AG20443 (cell line): ENCODE measurements around the gene ZBTB8OS.
"Not testable (repeated sequence)": the region's sequence is repeated elsewhere in the genome, so short reads cannot be mapped to it uniquely, and the experiment has no call there.

Experiments
- DNase-seq: peaks from one replicate; pipeline ENCODE4 v3.0.0; 2012; ENCODE audit warnings: low spot score, mixed read lengths

Gene ZBTB8OS

GRCh38 chr1:32650248-32650751, at the start of gene ZBTB8OS:
TSS of gene ZBTB8OS (minus strand) at chr1:32650550. CDS start at chr1:32650529, 21 bp downstream.
- DNase-seq: peak; percentile 93

GRCh38 chr1:32696996-32697395, 46.6 kb upstream of the ZBTB8OS start:
- DNase-seq: not testable (repeated sequence)

GRCh38 chr1:32696041-32696440, 45.7 kb upstream of the ZBTB8OS start:
- DNase-seq: no peak

- DNase-seq: peak; percentile 77
Observed at GRCh38 chr1:32695098-32695904, 45.0 kb upstream of the ZBTB8OS start.

GRCh38 chr1:32693455-32694174, 43.3 kb upstream of the ZBTB8OS start:
- DNase-seq: no peak

- no peak for DNase-seq
Observed at GRCh38 chr1:32686387-32686786, 36.0 kb upstream of the ZBTB8OS start.

GRCh38 chr1:32685498-32685897, 35.1 kb upstream of the ZBTB8OS start:
- DNase-seq: no peak

GRCh38 chr1:32684167-32684811, 33.9 kb upstream of the ZBTB8OS start:
- peak; percentile 34 for DNase-seq

GRCh38 chr1:32683397-32683796, 33.0 kb upstream of the ZBTB8OS start:
- DNase-seq: no peak

GRCh38 chr1:32681999-32682398, 31.6 kb upstream of the ZBTB8OS start:
- DNase-seq: no peak

- DNase-seq: no peak
Observed at GRCh38 chr1:32681509-32681908, 31.2 kb upstream of the ZBTB8OS start.

- DNase-seq: no peak
Observed at GRCh38 chr1:32680642-32681041, 30.3 kb upstream of the ZBTB8OS start.

GRCh38 chr1:32679993-32680392, 29.6 kb upstream of the ZBTB8OS start:
- not testable (repeated sequence) for DNase-seq

- no peak for DNase-seq
Observed at GRCh38 chr1:32676945-32677344, 26.6 kb upstream of the ZBTB8OS start.

GRCh38 chr1:32668716-32669115, 18.4 kb upstream of the ZBTB8OS start:
- DNase-seq: not testable (repeated sequence)

GRCh38 chr1:32666901-32667566, 16.7 kb upstream of the ZBTB8OS start:
- DNase-seq: no peak

GRCh38 chr1:32665915-32666314, 15.6 kb upstream of the ZBTB8OS start:
- DNase-seq: no peak

- DNase-seq: no peak
Observed at GRCh38 chr1:32659581-32659980, 9.2 kb upstream of the ZBTB8OS start.

GRCh38 chr1:32652244-32652962, 2.1 kb upstream of the ZBTB8OS start:
- DNase-seq: no peak

GRCh38 chr1:32651461-32652073, 1.2 kb upstream of the ZBTB8OS start:
- no peak for DNase-seq
